Panc1 (cell line): ENCODE data around the gene DYNC1I1. TPM values are rescaled to one million over a fixed set of nuclear protein-coding genes. Genes with fewer than 3 reads are reported as not detected.

ENCODE experiments used
- ATAC-seq: fragments of 200-7000 bp; cut with Tn5 transposase; 2 replicates; pipeline ENCODE4 v1.9.1; 2020; ENCODE audit warnings: mild to moderate bottlenecking, moderate library complexity
- BruUV-seq: library from RNA; stranded (reverse); fragments of 400-500 nt; replicated peaks from 2 replicates; lab custom pipeline; 2021; lab: Mats Ljungman, UMichigan
- CTCF ChIA-PET: fragments of 300-600 bp; sonication (Branson Sonifier 250); formaldehyde crosslinking; loops from one replicate; lab custom pipeline; 2022; ENCODE audit warnings: antibody characterized with exemption; lab: Charles Lee
- POLR2A ChIA-PET: fragments of 300-600 bp; sonication (Branson Sonifier 250); formaldehyde crosslinking; loops from one replicate; lab custom pipeline; 2022; ENCODE audit warnings: antibody characterized with exemption; lab: Charles Lee
- DNase-seq: peaks from one replicate; pipeline ENCODE4 v3.0.0-alpha.2; 2010; ENCODE audit warnings: low read depth, low spot score
- H3K27ac ChIP-seq: 2 replicates; pipeline ENCODE4 v1.5.1; 2011; ENCODE audit warnings: mild to moderate bottlenecking, low read length, inconsistent platforms
- H3K27me3 ChIP-seq: fragments of 200-500 bp; sonication (Bioruptor generic); 2 replicates; pipeline ENCODE4 v1.6.0; 2014; ENCODE audit warnings: low read length, inconsistent platforms; ENCODE audit not compliant: control insufficient read depth, insufficient read depth
- H3K36me3 ChIP-seq: fragments of 200-500 bp; sonication (Bioruptor generic); 2 replicates; pipeline ENCODE4 v1.5.1; 2014; ENCODE audit warnings: inconsistent platforms, mild to moderate bottlenecking, low read length, moderate library complexity; ENCODE audit not compliant: control insufficient read depth, insufficient read depth
- H3K4me1 ChIP-seq: 2 replicates; pipeline ENCODE4 v1.5.1; 2011; ENCODE audit warnings: inconsistent platforms, mild to moderate bottlenecking, low read length, moderate library complexity; ENCODE audit not compliant: control insufficient read depth, insufficient read depth
- H3K4me3 ChIP-seq, 2 experiments: 2 replicates each; pipeline ENCODE4 v1.5.1; 2011 to 2012; ENCODE audit warnings: low read depth in 2 of 2, low read length in 2 of 2, mild to moderate bottlenecking in 2 of 2, inconsistent platforms in 1 of 2, moderate library complexity in 1 of 2
- H3K9me3 ChIP-seq: fragments of 200-500 bp; sonication (Bioruptor generic); 2 replicates; pipeline ENCODE4 v1.5.1; 2014; ENCODE audit warnings: low read depth, mild to moderate bottlenecking, inconsistent platforms, low read length, moderate library complexity; ENCODE audit not compliant: control insufficient read depth, insufficient read depth
- CTCF ChIP-seq: fragments of 450-650 bp; IDR thresholded peaks from 2 replicates; pipeline ENCODE4 v1.5.1; 2017; ENCODE audit warnings: mild to moderate bottlenecking
- POLR2AphosphoS5 ChIP-seq: IDR thresholded peaks from 2 replicates; pipeline ENCODE4 v1.6.1; 2012; ENCODE audit warnings: mild to moderate bottlenecking, low read depth, low read length, moderate library complexity
- REST ChIP-seq, 2 experiments: IDR thresholded peaks; 2 replicates each; pipeline ENCODE4 v1.6.1; 2011 to 2012; ENCODE audit warnings: low read depth in 2 of 2, control low read depth in 1 of 2, low read length in 1 of 2, mild to moderate bottlenecking in 1 of 2, moderate library complexity in 1 of 2; ENCODE audit not compliant: insufficient read depth in 1 of 2
- SIN3A ChIP-seq: IDR thresholded peaks from 2 replicates; pipeline ENCODE4 v1.6.1; 2012; ENCODE audit warnings: low read depth, mild to moderate bottlenecking, low read length, moderate library complexity, borderline replicate concordance; ENCODE audit not compliant: insufficient read depth
- TCF7L2 ChIP-seq: IDR thresholded peaks from 2 replicates; pipeline ENCODE4 v1.6.1; 2011; ENCODE audit warnings: mild to moderate bottlenecking, low read depth, low read length, inconsistent platforms
- in situ Hi-C: cut with HindIII; loops from 2 replicates; pipeline ENCODE4 v1.10.0; 2016; ENCODE audit warnings: low sequenced_read_pairs, low pct_unique_long_range_greater_than_20kb
- intact Hi-C: fragments of 100-400 bp; cut with micrococcal nuclease; formaldehyde crosslinking; loops from one replicate; pipeline ENCODE4 v1.10.0; 2022; ENCODE audit not compliant: unreplicated experiment
- total RNA-seq: library from RNA; stranded (reverse); gene quantifications from one replicate; pipeline ENCODE4 v1.2.1, GENCODE V29; 2021; ENCODE audit not compliant: unreplicated experiment

The DYNC1I1 gene
- total RNA-seq, 1 experiment from 2014 or later, result 0.13 TPM

GRCh38 chr7:96033009-96033598 is 260.8 kb downstream of the DYNC1I1 start:
- Histone ChIP-seq H3K9me3 (no peaks in the 10 kb centered on the region), H3K27me3 (peaks cover 9% of the 10 kb centered on the region), H3K4me3 (no peak overlapping the region), H3K4me1 (no peaks in the 10 kb centered on the region), H3K36me3 (no peaks in the 10 kb centered on the region), H3K27ac (no peak overlapping the region)
- ChIA-PET POLR2A (no interaction called here), CTCF (no interaction called here)
- DNase-seq (no peak), ATAC-seq (no peak)
- intact Hi-C loops (no loop called here), in situ Hi-C loops (no loop called here)
- no TSS peak for BruUV-seq
- TF ChIP-seq CTCF, result no peak
- TF ChIP-seq SIN3A, result no peak
- TF ChIP-seq REST (IDR thresholded peaks at IDR 0.05; ENCODE audit: insufficient read depth in 1 of 2, low read depth in 2 of 2, low read length in 1 of 2), result no peak
- no peak for TF ChIP-seq POLR2AphosphoS5
- TF ChIP-seq TCF7L2, result no peak

- ATAC-seq (no peak), DNase-seq (no peak)
- Histone ChIP-seq H3K9me3 (no peaks in the 10 kb centered on the region), H3K36me3 (no peaks in the 10 kb centered on the region), H3K27ac (no peak overlapping the region), H3K4me1 (no peaks in the 10 kb centered on the region), H3K4me3 (no peak overlapping the region), H3K27me3 (peaks cover 9% of the 10 kb centered on the region)
- no TSS peak for BruUV-seq
- CTCF ChIA-PET, result no interaction called here
- POLR2A ChIA-PET, result no interaction called here
- TF ChIP-seq REST (IDR thresholded peaks at IDR 0.05; ENCODE audit: insufficient read depth in 1 of 2, low read depth in 2 of 2, low read length in 1 of 2) (no peak), POLR2AphosphoS5 (no peak), CTCF (no peak), TCF7L2 (no peak), SIN3A (no peak)
- intact Hi-C loops, result no loop called here
- in situ Hi-C loops, result no loop called here
Measured at GRCh38 chr7:96034940-96035727, 262.8 kb downstream of the DYNC1I1 start.
